ENCODE measurements around the gene DHX36.

DNA sequence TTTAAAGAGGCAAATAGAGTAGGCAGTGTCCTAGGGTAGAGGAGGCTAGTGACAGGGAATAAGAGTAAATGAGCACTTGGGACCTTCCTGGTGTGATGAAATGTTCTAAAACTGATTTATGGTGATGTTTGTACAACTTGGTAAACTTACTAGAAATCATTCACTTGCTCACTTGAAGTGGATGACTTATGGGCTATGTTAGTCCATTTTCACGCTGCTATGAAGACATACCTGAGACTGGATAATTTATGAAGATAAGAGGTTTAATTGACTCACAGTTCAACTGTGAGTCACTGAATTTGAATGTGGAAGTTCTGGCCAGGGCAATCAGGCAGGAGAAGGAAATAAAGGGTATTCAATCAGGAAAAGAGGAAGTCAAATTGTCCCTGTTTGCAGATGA lies 31.7 kb upstream of the DHX36 start:
- TF ChIP-seq CTCF (IDR thresholded peaks at IDR 0.05), result no peak
- no peak for TF ChIP-seq POLR2A (IDR thresholded peaks at IDR 0.05)
